Fibroblast of lung (primary cell): Measurements from ENCODE around the gene RASGEF1C.

ENCODE experiments used
- CTCF ChIP-seq, 2 donors: IDR thresholded peaks in 1 of 2; conservative IDR thresholded peaks in 1 of 2; 1 replicate in 1 of 2; 2 replicates in 1 of 2; pipeline ENCODE4 v1.5.1; 2011 to 2012; ENCODE audit warnings: low read length in 2 of 2, control low read depth in 1 of 2, inconsistent platforms in 1 of 2, low read depth in 1 of 2, mild to moderate bottlenecking in 1 of 2
- EZH2 ChIP-seq: IDR thresholded peaks from 2 replicates; pipeline ENCODE4 v1.5.1; 2012; ENCODE audit warnings: low read length, control low read depth, mild to moderate bottlenecking; ENCODE audit errors: missing control alignments

DNA sequence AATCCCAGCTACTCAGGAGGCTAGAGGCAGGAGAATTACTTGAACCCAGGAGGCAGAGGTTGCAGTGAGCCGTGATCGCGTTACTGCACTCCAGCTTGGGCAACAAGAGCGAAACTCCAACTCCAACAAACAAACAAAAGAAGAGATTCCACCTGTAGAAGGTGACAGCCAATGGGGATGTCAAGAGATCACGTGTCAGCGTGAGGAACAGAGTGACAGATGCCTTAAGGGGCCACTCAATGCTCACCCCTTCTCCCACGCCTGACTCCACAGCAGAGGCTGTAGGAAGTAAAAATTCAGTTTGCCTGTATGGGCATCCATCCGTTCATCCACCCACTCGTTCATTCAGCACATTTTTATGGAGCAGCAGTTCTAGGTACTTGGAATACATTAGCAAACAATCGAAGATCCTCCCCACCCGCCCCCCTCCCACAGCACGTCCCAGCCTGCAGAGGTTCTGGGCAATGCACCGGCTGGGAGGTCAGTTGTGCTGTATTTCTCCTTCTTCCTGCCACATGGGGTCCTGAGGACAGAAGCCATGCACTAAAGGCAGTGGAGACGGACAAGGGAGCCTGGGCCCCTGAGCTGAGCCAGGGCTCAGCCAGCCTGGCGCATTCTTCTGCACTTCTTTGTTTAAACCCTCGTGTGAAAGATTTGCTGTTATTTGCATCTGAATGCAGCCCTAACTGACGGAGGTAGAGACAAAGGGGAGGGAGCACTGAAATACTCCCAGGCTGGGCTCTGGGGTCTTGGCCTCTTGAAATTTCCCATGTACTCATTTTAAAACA, 126.2 kb downstream of the RASGEF1C start:
- no peak for TF ChIP-seq CTCF (conservative IDR thresholded peaks at IDR 0.05 in 1 of 2, IDR thresholded peaks at IDR 0.05 in 1 of 2; ENCODE audit: low read depth in 1 of 2, low read length in 2 of 2)
- TF ChIP-seq EZH2, result no peak
